Activated CD4-positive, alpha-beta T cell treated with anti-CD3 and anti-CD28 coated beads, Interleukin-2, Interleukin-4, amounts not matched to agents 100 ng/mL and 50 ng/mL, durations not matched to agents 16 hours and 8 hours (primary cell): ENCODE measurements around the gene BIRC5.
A peak's percentile ranks its signal among the peaks of the same experiment; 100 is the strongest.
"Not testable (repeated sequence)": the region's sequence is repeated elsewhere in the genome, so short reads cannot be mapped to it uniquely, and the experiment has no call there.

Experiments
- DNase-seq: peaks from one replicate; pipeline ENCODE4 v3.0.0-alpha.2; 2020; ENCODE audit warnings: low spot score

Gene BIRC5

DNA sequence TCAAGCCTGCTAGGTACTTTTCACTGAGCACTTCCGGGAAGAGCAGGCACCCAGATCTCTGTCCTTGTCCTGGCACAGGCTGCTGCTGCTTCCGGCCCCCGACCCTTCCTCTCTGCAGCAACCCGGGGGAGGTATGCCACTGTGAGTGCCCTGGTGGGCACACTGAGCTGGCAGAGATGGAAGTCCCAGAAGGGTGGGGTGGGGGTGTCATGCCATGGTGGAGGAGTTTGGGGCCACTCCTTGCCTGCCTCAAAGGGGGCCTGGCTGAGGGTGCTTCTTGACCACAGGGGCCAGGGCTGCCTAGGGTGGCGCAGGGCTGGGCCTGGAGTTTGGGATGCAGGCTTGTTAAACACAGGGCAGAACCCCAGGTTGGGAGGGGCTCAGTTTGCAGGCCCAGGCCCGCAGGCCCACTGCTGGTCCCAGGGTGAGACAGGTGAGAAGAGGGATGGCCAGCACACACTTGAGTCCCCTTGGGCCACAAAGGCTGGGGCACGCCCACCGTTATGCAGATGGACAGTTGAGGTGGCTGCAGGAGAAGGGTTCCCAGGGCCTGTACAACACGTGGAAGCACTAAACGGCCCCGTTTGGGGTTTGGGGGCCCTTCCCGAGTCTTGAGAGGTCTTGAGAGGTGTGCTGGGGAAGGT, 26.1 kb downstream of the BIRC5 start:
- no peak for DNase-seq

DNA sequence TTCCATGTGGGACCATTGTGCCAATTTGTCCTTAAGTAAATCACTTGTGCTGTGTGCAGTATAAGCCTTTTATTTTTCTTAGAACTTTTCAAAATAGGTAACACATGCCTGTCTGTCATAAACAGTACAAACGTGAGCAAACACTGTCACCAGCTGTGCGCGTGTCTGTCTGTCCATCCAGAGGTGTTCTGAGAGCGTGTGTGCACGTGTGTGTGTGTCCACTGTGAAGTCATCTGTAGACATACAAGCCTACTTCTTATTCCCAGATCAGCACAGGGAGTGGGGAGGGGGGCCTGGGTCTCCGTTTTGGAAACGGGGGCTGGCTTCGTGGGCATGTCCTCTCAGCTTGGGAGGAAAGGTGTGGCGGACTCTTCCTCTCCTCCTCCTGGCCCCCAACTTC, 26.8 kb downstream of the BIRC5 start:
- no peak for DNase-seq

DNA sequence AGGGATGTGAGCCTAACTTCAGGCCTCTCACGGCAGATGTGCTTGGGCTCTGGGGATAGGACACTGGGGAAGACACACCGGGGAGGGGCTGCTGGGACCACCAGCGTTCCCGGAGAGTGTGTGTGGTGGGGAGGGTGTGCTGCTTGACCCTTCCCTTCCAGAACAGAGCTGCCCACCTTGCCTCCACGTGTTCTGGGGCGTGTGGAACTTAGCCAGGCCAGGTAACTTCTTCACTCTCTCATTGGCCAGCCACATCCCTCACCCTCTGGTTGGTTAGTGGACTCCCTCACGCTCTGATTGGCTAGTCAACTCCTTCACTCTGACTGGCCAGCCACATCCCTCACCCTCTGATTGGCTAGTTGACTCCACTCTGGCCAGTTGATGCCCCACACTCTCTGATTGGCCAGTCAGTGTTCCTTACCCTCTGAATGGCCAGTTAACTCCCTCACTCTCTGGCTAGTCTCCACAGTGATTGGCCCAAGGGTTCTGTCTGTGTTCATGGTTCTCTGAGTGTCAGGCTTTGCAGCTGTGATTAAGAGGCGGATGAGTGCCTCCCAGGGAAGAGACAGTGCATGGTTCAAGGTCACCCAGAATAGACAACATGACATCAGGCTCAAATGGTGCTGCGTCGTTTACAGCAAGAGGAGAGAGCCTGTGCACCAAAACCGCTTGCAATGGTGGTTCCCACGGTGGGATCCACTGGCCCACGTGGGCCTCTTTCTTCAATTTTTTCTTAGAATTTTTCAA, 27.4 kb downstream of the BIRC5 start:
- DNase-seq = no peak

DNA sequence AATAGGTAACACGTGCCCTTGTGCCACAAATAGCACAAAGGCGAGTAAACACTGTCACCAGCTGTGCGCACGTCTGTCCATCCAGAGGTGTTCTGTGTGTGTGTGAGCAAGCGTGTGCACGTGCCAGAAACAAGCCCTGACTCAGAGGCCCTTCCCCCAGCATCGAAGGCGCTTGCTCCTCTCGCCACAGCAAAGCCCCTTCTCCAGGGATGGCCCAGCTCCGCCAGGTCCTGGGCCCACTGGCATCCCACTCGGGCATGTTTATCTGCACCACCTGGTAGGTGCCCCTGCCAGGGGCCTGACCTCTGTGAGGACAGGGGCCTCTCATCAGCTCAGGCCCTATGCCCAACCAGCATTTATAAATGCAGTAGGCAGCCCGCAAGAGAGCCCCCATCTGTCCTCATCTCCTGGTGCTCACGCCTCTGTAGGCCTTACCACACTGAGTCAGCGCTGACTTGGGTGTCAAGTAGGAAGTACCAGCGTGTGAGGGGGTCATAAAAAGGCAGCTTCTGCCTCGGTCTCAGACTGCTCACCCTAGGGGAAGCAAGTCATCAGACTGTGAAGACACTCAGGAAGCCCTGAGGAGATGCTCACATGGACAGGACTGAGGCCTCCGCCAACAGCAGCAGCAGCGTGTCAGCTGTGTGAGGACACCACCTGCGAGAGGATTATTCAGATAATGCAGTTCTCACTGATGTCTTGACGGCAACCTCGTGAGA, 28.1 kb downstream of the BIRC5 start:
- no peak for DNase-seq

DNA sequence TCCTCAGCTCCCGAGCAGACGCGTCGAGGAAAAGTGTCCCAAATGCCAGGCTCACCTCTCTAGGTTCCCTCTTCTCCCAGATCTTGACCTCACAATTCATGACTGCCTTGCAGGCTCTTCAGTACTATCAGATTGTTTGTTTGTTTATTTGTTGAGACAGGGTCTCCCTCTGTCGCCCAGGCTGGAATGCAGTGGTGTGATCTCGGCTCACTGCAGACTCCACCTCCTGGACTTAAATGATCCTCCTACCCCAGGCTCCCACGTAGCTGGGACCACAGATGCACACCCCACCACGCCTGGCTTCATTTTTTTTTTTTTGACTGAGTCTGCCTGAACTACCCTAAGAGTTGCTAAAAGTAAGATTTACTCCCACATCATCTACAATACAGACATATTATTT, 33.3 kb downstream of the BIRC5 start:
- no peak for DNase-seq

DNA sequence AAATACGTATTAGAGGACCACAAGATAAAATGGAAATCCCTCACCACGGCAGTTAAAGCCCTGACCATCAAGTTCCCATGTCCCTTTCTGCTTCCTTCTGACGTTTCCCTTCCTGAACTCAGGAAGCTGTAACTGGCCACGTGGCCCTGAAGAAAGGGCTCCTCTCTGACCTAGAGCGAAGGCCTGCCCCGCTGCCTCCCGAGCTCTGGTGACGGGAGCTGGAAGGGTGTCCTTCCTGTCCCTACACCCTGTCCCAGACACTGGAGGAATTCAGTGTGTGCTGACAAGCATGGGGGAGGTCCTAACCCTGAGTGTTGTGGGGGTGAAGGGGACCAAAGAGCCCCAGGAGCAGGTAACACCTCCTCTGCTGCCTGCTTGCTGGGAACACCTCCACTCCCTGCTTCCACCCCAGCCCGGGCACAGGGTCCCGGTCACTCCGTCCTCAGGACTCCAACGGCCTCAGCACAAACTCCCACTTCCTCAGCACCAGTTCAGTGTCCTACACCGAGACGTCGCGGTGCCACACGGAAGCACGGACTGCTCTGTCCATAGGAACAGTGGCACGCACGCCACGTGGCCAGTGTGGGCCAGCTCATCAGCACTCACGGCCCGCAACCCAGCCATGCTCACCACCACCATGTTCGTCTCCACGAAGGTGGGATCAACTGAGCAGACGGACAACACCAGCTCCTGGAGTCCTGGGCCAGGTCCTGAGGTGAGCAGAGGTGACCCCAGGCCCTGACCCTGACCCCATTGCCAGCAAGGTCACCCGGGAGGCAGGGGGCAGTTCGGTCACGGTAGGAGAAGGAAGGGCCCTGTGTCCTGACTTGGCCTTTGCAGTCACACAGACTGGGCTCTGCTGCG, 34.2 kb downstream of the BIRC5 start:
- DNase-seq = no peak

DNA sequence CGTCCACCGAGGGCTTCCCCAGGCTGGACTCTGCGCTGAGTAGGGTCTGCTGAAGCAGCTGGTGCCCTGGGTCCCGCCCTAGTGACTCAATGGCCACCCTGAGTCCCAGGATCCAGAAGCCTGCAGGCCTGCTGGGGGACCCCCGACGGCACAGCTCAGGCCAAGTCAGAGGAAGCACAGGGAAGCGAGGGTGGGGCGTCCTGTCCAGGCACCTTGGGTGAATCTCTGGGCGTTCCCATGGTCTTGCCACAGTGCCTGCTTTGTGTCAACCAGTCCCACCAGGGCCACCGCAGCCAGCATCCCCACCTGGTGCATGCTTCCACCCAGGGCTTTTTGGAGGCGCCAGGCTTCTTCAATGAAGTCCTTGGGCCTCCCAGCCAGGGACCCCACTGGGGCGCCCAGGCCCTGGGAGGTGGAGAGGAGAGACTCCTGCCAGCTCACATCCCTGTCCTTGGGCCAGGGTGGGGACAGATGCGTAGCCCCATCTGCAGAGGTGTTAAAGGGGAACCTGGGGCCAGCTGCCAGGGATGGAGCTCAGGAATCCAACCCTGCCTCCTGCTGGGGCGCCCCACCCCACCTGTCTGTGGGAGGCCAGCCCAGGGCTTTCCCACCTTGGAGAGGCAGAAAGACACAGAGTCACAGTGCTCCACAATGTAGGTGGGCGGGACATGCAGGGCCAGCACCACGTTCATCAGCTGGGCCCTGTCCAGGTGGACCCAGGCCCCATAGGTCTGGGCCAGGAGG, 35.2 kb downstream of the BIRC5 start:
- no peak for DNase-seq

DNA sequence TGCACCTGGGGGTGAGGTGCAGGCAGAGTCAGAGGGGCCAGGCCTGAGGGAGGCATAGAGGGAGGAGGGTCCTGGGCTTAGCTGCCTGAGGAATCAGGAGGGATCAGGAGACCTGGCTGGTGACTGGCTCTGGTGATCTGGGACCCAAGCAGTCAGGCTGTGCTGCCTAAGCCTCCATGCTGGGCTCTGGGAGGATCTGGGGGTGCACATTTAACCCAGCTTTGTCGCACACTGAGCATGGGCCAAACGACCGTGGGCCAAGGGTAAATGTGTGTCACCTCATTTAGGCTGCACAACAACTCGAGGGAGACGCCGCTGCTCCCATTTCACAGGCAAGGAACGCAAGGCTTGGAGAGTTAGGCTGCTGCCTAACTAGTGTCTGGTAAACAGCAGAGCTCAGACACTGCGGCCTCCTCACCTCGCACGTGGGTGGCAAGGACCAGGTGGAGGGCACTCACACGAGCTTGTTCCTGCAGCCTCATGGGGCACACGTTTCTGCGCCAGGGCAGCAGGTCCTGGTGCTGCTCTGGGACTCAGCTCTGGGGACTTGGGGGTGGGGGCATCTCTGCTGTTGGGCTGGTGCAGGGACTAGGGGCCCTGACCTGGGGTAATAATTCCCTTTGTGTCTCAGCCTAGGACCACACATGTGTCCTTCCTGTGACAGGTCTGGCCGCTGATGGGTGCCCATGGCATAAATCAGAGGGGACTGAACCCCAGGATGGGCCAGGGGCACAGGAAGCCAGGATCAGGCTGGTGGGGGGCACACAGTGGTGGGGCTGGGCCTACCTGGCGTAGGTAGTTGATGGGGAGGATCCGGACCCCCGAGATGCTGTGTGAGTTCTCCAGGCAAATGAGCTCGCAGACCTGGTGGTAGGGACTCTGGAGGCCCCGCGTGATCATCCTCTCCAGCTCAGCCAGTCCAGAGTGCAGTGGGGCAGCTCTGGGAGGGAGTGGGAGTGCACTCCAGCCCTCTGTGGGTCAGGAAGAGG, 36.1 kb downstream of the BIRC5 start:
- no peak for DNase-seq

DNA sequence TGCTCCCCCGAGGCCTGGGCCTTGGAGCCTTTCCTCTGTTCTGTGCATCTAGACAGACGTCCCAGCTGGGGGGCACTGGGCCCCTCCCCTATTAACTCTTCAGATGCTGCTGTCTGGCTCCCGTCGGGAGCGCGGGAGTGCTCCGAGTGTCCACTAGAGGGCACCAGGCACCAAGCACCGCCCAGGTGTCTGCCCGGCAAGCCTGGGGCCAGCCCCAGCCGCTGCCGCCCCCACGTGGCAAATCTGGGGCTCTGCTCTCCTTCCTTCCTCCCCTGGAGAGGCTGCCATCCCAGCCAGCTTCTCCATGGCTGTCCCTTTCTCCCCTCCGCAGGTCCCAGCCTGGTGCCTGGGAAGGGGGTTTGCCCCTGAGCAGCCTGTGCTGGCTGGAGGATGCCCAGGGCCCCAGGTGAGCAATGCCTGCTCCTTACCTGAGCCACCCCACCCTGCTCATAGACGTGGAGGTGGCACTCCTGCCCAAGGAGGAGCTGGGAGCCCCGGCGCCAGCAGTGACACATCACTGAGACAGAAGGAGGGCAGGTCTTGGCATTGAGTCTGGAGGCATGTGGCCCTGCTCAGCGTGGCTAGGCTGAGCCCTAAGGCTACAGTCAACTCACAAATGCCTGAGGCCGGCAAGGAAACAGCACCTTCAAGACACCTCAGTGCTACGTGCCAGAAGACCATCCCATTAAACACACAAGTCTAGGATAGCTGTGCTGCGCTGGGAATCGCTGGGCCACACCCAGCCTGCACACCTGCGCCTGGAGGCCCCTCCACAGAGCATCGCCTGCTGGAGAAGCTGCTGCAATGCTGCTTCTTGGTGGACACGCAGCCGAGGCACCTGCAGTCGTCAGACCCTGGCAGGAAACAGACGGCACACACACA, 37.1 kb downstream of the BIRC5 start:
- DNase-seq = peak; percentile 92

DNA sequence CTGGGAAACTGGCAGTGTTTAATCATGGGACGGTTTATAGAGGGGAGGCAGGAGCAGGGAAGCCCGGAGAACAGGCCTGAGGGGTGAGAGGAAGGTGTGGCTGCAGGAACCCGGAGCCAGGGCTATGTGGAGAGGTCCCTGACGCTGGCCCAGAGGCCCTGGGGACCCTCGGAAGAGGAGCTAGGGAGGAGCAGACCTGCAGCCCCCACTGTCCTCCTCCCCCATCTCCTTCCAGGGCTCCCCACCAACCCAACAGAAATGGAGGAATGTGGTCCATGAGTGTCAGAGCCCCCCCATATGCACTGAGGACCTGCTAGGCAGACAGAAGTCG, 37.7 kb downstream of the BIRC5 start:
- DNase-seq = no peak

DNA sequence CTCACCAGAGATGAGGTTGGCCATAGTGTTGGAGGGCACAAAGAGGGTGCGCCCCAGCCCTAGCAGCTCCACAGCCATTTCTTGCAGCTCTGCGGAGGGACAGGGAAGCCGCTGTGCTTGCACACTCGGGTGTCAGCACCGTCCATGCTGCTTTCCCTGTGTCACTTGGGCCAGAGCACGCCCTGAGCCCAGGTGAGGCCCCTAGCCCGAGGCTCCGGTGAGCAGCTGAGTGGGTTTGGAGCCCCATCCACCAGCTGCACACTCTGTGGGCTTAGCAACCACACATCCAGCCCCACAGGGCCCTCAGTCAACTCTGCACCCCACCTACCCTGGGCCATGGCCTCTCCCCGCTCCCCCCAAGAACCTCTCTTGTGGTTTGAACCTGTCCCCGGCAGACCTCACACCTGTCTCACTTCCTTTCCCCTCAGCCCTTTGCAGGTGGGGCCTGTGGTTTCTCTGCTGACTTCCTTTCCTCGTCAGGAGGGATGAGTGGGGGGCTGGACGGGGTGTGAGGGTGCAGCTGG, 38.1 kb downstream of the BIRC5 start:
- no peak for DNase-seq

DNA sequence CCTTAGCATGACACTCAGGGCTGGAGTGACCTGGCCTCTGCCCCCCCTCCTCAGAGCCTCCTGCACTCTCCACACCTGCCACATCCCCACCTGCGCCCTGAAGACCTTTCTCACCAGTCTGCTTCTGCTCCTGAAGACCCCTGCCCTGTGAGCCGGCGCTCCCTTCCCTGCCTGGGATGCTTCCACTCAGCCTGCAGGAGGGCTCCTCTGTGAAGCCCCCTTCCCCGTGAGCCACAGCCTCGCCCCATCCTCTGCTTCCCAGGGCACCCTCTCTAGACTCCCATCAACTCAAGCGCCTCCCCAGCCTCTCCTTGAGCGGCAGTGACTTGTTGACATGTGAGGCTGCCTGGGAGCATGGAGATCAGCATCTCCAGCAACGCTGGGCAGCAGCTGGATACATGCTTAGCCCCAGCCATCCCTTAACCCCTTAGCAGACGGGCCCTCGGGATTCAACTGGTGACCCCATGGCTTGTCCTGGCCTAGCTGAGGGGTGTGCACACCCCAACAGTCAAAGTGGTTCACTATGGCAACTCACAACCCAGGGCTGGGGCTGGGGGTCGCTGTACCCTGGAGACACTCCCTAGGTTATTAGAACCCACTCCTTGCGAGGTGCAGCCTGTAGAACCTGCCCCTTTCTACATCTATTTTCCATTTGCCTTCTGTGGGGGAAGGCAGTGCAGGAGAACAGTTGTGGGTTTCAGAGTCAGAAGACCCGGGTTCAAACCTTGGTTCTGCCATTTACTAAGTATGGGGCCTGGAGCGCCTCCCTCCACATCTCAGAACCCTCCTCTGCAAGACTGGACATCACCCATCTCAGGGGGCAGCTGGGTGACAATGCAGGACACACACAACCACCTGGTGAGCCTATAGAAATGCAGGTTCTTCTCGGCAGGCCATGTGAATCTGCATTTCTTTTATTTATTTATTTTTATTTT, 38.9 kb downstream of the BIRC5 start:
- no peak for DNase-seq

DNA sequence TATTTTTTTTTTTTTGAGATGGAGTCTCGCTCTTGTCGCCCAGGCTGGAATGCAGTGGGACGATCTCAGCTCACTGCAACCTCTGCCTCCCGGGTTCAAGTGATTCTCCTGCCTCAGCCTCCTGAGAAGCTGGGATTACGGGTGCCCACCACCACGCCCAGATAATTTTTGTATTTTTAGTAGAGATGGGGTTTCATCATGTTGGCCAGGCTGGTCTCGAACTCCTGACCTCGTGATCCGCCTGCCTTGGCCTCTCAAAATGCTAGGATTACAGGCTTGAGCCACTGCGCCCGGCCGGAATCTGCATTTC, 39.5 kb downstream of the BIRC5 start:
- DNase-seq = not testable (repeated sequence)

DNA sequence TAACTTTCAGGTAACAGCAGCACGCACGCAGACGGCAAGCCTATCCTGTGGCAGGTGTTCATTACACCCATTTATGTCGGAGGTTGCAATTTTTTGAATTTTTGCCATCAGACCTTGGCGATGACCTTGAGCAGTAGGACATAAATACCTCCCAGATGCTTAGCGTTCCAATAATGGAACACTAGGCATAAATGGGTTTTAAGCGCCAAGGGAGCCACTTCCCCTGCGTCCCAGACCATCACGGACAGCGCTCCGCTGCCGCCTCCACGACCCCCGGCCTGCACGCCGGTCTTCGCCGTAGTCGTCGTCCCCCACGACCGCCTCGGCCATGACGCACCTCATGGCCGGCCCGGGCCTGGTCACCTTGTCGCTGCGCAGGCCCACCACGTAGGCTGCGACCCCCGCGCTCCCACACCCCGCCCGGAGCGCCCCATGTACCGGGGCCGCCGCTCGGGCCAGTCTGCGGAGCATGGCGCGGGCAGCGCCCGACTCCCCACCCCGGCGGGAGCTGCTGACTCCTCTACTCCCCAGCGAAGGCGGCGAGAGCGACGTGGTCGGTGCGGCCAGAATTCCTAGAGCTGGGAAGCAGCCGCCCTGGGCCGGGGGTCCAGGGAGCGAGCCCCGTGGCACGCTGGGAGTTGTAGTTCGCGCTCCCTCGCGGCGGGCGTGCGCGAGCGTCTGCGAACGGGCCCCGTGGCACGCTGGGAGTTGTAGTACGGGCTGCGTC, 40.1 kb downstream of the BIRC5 start:
- DNase-seq = peak; percentile 83

DNA sequence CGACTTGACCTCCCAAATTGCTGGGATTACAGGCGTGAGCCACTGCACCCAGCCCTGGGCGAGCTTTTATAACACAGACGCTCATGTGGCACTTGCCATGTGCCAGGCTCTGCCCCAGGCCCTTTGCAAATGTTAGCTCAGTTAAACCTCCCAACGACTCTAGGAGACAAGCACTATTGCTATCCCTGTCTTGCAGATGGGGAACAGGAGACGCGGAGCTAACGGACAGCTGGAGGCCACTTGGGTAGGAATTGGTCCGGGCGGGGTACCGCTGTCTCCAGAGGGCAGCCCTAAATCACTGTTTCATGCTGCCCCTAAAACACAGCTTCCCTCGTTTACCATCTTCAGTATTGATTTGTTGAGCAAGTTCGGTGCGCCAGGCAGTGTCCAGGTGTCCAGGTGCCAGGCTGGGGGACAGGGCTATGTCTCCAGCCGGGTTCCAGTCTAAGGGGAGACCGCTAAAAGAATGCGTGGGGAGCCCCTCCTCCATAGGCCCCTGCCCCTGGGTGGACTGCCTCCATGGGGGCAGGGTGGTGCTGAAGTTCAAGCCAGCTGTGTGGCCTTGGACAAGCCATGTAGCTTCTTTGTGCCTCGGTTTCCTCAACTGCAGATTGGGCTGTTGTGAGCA, 41.1 kb downstream of the BIRC5 start:
- no peak for DNase-seq

DNA sequence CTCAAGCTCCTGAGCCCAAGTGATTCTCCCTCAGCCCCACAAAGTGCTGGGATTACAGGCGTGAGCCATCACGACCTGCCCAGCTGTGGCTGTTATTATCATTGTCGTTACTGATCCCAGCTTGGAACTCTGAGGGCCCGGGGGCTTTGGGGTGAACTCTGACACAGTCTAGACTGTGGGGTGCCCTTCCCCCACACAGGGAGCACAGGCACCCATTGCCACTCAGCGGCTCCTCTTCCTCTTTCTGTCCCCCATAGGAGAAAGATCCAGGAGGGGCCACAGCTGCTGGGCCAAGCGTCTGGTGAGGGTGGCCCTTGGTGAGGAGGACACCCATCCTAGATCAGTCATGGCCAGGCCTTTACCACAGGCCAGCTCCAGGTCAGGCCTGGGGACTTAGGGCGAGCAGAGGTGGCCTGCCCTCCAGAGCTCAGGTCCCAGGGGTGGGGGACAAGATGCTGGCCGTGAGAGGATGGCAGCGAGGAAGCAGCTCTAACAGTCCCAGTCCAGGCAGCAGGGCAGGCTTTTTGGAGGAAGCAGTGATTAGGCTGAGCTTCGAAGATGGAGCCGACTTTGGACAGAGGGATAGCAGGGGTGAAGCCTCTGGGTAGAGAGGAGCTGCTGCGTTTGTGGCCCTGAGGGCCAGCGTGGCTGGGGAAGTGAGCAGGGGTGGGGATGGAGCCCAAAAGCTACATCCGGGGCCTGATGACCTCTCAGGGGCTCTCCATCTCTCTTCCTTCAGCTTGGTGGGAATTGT, 42.1 kb downstream of the BIRC5 start:
- no peak for DNase-seq
